Ovary (tissue), 3 donors: ENCODE results near the gene FHAD1.

Experiments used
- EP300 ChIP-seq: sonication (generic); formaldehyde crosslinking; IDR thresholded peaks from one replicate; pipeline ENCODE4 v1.6.1; 2017; ENCODE audit warnings: antibody characterized with exemption
- POLR2A ChIP-seq: fragments of 450-650 bp; IDR thresholded peaks from one replicate; pipeline ENCODE4 v1.6.1; 2017; ENCODE audit warnings: antibody characterized with exemption, mild to moderate bottlenecking, moderate library complexity
- TF ChIP-seq, protein P1 (sequence below), 3 donors: fragments of 450-650 bp in 2 of 3; fragments of 200-600 bp in 1 of 3; IDR thresholded peaks; one replicate each; pipeline versions ENCODE4 v1.5.1 to v1.8.0; 2016 to 2022; ENCODE audit warnings: antibody characterized with exemption in 3 of 3, mild to moderate bottlenecking in 1 of 3
- donor health status: DM: no; HTN: no; CAD: no.

DNA sequence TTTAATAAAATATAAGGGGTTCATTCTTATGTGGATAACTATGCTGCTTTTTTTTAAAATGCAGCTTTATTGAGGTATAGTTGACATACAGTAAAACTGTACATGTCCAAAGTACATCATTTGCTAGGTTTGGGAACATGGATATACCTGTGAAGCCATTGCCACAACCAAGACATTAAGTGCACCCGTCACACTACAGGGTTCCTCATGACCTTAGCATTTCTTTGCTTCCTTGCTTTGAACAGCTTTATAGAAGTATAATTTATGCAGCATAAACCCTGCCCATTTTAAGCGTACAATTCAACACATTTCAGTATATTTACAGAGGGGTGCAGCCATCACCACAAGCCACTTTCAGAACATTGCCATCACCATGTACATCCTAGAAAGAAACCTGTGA lies 26.3 kb downstream of the FHAD1 start:
- TF ChIP-seq, protein P1, sequence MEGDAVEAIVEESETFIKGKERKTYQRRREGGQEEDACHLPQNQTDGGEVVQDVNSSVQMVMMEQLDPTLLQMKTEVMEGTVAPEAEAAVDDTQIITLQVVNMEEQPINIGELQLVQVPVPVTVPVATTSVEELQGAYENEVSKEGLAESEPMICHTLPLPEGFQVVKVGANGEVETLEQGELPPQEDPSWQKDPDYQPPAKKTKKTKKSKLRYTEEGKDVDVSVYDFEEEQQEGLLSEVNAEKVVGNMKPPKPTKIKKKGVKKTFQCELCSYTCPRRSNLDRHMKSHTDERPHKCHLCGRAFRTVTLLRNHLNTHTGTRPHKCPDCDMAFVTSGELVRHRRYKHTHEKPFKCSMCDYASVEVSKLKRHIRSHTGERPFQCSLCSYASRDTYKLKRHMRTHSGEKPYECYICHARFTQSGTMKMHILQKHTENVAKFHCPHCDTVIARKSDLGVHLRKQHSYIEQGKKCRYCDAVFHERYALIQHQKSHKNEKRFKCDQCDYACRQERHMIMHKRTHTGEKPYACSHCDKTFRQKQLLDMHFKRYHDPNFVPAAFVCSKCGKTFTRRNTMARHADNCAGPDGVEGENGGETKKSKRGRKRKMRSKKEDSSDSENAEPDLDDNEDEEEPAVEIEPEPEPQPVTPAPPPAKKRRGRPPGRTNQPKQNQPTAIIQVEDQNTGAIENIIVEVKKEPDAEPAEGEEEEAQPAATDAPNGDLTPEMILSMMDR (IDR thresholded peaks at IDR 0.05): no peak
- TF ChIP-seq POLR2A (no peak), EP300 (no peak)
